Measurements from ENCODE around the gene PPP4R4. TPM values are rescaled to one million over a fixed set of nuclear protein-coding genes. Genes with fewer than 3 reads are reported as not detected.

Gene PPP4R4
- total and polyA plus RNA-seq, 10 donors = 0.05 to 0.94 (median 0.13) TPM; not detected in 3

DNA sequence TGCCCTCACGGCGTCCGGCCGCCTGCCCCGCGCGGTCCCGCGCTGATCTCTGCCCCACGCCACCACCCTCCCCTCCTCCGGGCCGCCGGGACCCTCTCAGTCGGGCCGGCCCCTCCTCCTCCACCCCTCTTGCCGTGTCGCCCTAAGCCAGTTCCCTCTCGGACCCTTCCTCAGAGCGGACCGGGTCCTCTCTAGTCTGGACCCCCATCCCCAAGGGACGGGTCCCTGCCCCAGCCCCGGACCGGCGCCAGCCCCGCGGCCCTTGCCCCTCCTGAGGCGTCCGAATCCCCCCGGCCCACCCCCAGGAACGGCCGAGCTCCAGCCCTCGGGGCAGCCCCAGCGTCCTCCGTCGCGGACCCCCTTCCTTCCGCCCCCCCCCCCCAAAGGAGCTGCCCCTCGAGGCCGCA lies 485 bp downstream of the PPP4R4 start:
- Histone ChIP-seq H3K27me3 (replicated peaks in 1 of 7) (peaks cover 0 to 87% (median 41%) of the 10 kb centered on the region in 7 donors), H3K9me3 (no peaks in the 10 kb centered on the region), H3K36me3 (no peaks in the 10 kb centered on the region), H3K27ac (no peak overlapping the region), H3K4me3 (peak overlapping the region; percentile 42 to 86 (median 60)), H3K4me1 (peaks cover 6 to 27% (median 21%) of the 10 kb centered on the region in 6 donors)
- DNase-seq = no peak
- TF ChIP-seq POLR2AphosphoS5 (IDR thresholded peaks at IDR 0.05) = no peak
- no peak for TF ChIP-seq POLR2A (IDR thresholded peaks at IDR 0.05)
- TF ChIP-seq, protein P1, sequence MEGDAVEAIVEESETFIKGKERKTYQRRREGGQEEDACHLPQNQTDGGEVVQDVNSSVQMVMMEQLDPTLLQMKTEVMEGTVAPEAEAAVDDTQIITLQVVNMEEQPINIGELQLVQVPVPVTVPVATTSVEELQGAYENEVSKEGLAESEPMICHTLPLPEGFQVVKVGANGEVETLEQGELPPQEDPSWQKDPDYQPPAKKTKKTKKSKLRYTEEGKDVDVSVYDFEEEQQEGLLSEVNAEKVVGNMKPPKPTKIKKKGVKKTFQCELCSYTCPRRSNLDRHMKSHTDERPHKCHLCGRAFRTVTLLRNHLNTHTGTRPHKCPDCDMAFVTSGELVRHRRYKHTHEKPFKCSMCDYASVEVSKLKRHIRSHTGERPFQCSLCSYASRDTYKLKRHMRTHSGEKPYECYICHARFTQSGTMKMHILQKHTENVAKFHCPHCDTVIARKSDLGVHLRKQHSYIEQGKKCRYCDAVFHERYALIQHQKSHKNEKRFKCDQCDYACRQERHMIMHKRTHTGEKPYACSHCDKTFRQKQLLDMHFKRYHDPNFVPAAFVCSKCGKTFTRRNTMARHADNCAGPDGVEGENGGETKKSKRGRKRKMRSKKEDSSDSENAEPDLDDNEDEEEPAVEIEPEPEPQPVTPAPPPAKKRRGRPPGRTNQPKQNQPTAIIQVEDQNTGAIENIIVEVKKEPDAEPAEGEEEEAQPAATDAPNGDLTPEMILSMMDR (IDR thresholded peaks at IDR 0.05 in 8 of 11, conservative IDR thresholded peaks at IDR 0.05 in 3 of 11) = no peak
- intact Hi-C loops (cut with DNase I; ENCODE audit: low total_unique reads) = loop anchor here (5.0 kb wide), 1 partner anchor 137 kb away; no protein-coding TSS in a partner anchor
- 1 to 4% (median 1%) methylated on average over 18 to 39 of the region's 39 CpGs for WGBS, 5 donors

DNA sequence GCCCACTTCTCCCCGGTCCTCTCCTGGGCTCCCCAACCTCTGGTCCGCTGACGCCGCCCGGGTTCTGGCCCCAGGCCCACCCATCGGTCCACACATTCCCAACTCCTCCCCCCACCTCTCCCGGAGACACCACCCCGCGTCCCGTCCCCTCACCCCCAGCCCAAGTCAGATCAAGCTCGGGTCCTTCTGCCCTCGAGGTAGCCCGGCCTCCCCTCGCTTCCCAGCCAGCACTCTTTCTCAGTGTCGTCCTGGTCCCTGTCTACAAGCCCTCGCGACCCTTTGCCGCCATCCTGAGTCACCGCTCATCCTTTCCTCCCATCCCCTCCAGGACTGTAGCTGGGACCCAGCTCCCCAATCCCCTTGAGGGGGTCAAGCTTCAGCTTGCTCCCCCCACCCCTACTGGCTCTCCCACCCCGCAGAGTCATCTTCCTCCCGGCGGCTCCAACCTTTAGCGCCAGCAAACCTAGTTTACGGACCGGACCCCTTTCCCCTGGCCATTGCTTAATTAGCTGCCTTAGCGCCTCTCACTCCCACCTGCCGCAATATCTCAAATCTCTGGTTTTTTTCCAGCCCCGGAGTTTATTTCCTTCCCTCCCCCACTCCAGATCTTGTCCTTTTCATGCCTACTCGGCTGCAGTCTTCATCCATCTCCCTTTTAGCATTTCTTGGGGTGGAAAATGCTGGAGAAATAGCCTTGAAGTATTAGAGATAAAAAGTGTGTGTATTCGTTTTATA lies 1.1 kb downstream of the PPP4R4 start:
- Histone ChIP-seq H3K27ac (no peak overlapping the region), H3K9me3 (no peaks in the 10 kb centered on the region), H3K27me3 (replicated peaks in 1 of 7) (peaks cover 0 to 92% (median 42%) of the 10 kb centered on the region in 7 donors), H3K36me3 (no peaks in the 10 kb centered on the region), H3K4me3 (peak overlapping the region in 4 of 8 donors; percentile 61 to 86 (median 64)), H3K4me1 (peaks cover 6 to 27% (median 21%) of the 10 kb centered on the region in 6 donors)
- TF ChIP-seq, protein P1 (IDR thresholded peaks at IDR 0.05 in 8 of 11, conservative IDR thresholded peaks at IDR 0.05 in 3 of 11) = no peak
- TF ChIP-seq POLR2AphosphoS5 (IDR thresholded peaks at IDR 0.05) (no peak), POLR2A (IDR thresholded peaks at IDR 0.05) (no peak)
- 2 to 5% (median 3%) methylated on average over 27 to 30 of the region's 30 CpGs for whole genome bisulfite sequencing, 5 donors
- no peak for DNase-seq
- intact Hi-C loops (cut with DNase I; ENCODE audit: low total_unique reads) = loop anchor here (5.0 kb wide), 1 partner anchor 138 kb away; no protein-coding TSS in a partner anchor

DNA sequence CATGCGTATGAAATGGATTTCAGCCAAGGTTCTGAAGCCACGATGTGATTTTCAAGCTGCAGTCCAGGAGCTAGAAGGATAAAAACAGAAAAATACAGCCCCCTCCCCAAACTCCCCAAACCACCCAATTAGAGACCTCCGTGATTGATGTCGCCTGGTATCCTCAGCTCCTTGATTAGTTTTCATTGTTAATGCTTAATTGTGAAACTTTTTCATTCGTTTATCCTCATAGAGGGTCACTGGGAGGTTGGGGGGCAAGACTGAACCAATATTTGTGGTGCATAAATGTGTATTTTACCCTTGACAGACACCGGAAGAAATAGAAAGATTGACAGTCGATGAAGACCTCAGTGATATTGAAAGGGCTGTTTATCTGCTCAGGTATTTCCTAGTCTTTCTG lies 1.6 kb downstream of the PPP4R4 start:
- Histone ChIP-seq H3K27ac (no peak overlapping the region), H3K36me3 (no peaks in the 10 kb centered on the region), H3K9me3 (no peaks in the 10 kb centered on the region), H3K4me1 (peaks cover 6 to 31% (median 25%) of the 10 kb centered on the region in 6 donors), H3K4me3 (no peak overlapping the region), H3K27me3 (replicated peaks in 1 of 7) (peaks cover 0 to 90% (median 45%) of the 10 kb centered on the region in 7 donors)
- intact Hi-C loops (cut with DNase I; ENCODE audit: low total_unique reads) = loop anchor here (5.0 kb wide), 1 partner anchor 138 kb away; no protein-coding TSS in a partner anchor
- WGBS, 5 donors = 22 to 36% (median 32%) methylated on average over 7 of the region's 7 CpGs
- no peak for DNase-seq
- TF ChIP-seq, protein P1 (IDR thresholded peaks at IDR 0.05 in 8 of 11, conservative IDR thresholded peaks at IDR 0.05 in 3 of 11) = no peak
- TF ChIP-seq POLR2A (IDR thresholded peaks at IDR 0.05) (no peak), POLR2AphosphoS5 (IDR thresholded peaks at IDR 0.05) (no peak)

DNA sequence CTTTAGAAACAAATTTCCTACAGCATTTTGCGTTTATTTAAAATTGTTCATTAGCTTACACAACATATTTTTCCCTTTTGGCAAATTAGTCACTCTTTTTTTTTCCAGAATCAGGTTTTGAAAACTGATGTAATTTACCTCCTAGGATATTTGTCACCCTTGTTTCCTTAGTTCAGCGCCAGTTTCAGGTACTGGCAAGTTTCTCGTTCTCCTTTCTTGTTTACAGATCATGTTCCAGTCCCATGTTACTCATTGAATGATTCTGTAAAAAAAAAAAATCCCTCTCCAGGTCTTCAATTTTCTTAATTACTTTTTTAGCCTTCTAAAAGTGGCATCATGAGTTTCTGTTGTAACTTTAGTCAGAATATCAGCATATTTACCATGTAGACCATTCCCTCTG lies 2.7 kb downstream of the PPP4R4 start:
- no peak overlapping the region for H3K27ac ChIP-seq
- WGBS, 5 donors = 82 to 89% (median 83%) methylated on average over 3 of the region's 3 CpGs
- intact Hi-C loops (cut with DNase I; ENCODE audit: low total_unique reads) = loop anchor here (5.0 kb wide), 1 partner anchor 140 kb away; no protein-coding TSS in a partner anchor
- peaks cover 9 to 38% (median 28%) of the 10 kb centered on the region in 6 donors for H3K4me1 ChIP-seq
- no peak for DNase-seq
- H3K36me3 ChIP-seq = no peaks in the 10 kb centered on the region
- no peak overlapping the region for H3K4me3 ChIP-seq
- peaks cover 0 to 80% (median 45%) of the 10 kb centered on the region in 7 donors for H3K27me3 ChIP-seq (replicated peaks in 1 of 7)
- no peaks in the 10 kb centered on the region for H3K9me3 ChIP-seq
- TF ChIP-seq POLR2A (IDR thresholded peaks at IDR 0.05) (no peak), POLR2AphosphoS5 (IDR thresholded peaks at IDR 0.05) (no peak)
- TF ChIP-seq, protein P1 (IDR thresholded peaks at IDR 0.05 in 8 of 11, conservative IDR thresholded peaks at IDR 0.05 in 3 of 11) = no peak

Data from spleen (tissue), 11 donors.